ENCODE measurements around the gene LRRC36.
A peak's percentile ranks its signal among the peaks of the same experiment; 100 is the strongest.

LRRC36 gene

GRCh38 chr16:67388191-67388590, 61.6 kb downstream of the LRRC36 start:
- Histone ChIP-seq H4K20me1 (0 out of 2 replicates have a peak, but pooled peaks cover 5% of the 10 kb centered on the region), H3K9ac (no peak overlapping the region), H3K27ac (no peak overlapping the region), H3K4me3 (no peak overlapping the region), H3K36me3 (no peaks in the 10 kb centered on the region), H3K27me3 (peaks cover 26% of the 10 kb centered on the region), H3K9me3 (no peaks in the 10 kb centered on the region), H3K4me2 (no peak overlapping the region), H3K4me1 (peaks cover 15% of the 10 kb centered on the region; the same call in 1 of the 2 replicates)
- no peak for TF ChIP-seq Cebpa-rat (IDR thresholded peaks at IDR 0.05)

DNA sequence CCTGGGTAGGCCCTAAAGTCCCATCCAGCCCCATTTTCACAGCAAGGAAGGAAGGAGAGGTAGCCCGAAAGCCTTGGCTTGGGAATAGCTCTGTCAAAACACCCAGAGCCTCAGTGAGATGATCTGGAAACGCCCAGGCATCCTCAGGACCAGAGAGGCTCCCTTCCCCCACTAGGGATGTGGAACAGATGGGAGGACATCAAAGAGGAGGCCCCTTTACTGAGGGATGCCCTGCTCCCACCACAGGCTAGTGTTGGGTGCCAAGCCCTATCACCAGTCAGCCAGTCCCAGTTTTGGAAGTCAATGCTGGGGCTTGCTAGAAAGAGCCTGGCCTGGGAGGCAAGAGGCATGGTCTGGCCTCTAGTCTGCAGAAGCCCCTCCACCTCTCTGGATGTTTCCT, 62.0 kb downstream of the LRRC36 start:
- no peaks in the 10 kb centered on the region for H3K36me3 ChIP-seq
- H3K9me3 ChIP-seq, result no peaks in the 10 kb centered on the region
- no peak for TF ChIP-seq Cebpa-rat (IDR thresholded peaks at IDR 0.05)
- peaks cover 30% of the 10 kb centered on the region for H3K27me3 ChIP-seq
- H3K4me3 ChIP-seq, result no peak overlapping the region
- no peak overlapping the region for H3K9ac ChIP-seq
- no peak overlapping the region for H3K27ac ChIP-seq
- peaks cover 7% of the 10 kb centered on the region for H4K20me1 ChIP-seq
- peaks cover 16% of the 10 kb centered on the region; the same call in 1 of the 2 replicates for H3K4me1 ChIP-seq
- no peak overlapping the region for H3K4me2 ChIP-seq

- H3K4me1 ChIP-seq, result peaks cover 31% of the 10 kb centered on the region
- no peak overlapping the region for H3K9ac ChIP-seq
- peak overlapping the region; percentile 21 for H3K4me2 ChIP-seq
- H4K20me1 ChIP-seq, result peaks cover 22% of the 10 kb centered on the region
- no peaks in the 10 kb centered on the region for H3K36me3 ChIP-seq
- peaks cover 46% of the 10 kb centered on the region for H3K27me3 ChIP-seq
- no peaks in the 10 kb centered on the region for H3K9me3 ChIP-seq
- no peak overlapping the region for H3K27ac ChIP-seq
- no peak overlapping the region for H3K4me3 ChIP-seq
- no peak for TF ChIP-seq Cebpa-rat (IDR thresholded peaks at IDR 0.05)
These were observed 63.5 kb downstream of the LRRC36 start for GRCh38 chr16:67389911-67390815.

- no peak overlapping the region for H3K9ac ChIP-seq
- TF ChIP-seq Cebpa-rat (IDR thresholded peaks at IDR 0.05), result no peak
- H3K27me3 ChIP-seq, result peaks cover 53% of the 10 kb centered on the region
- H3K27ac ChIP-seq, result no peak overlapping the region
- no peak overlapping the region for H3K4me3 ChIP-seq
- no peaks in the 10 kb centered on the region for H3K36me3 ChIP-seq
- peak overlapping the region; percentile 21; the same call in 1 of the 2 replicates for H3K4me2 ChIP-seq
- peaks cover 39% of the 10 kb centered on the region for H3K4me1 ChIP-seq
- H3K9me3 ChIP-seq, result no peaks in the 10 kb centered on the region
- H4K20me1 ChIP-seq, result peaks cover 30% of the 10 kb centered on the region
These were observed 64.3 kb downstream of the LRRC36 start for GRCh38 chr16:67390816-67391423.

DNA sequence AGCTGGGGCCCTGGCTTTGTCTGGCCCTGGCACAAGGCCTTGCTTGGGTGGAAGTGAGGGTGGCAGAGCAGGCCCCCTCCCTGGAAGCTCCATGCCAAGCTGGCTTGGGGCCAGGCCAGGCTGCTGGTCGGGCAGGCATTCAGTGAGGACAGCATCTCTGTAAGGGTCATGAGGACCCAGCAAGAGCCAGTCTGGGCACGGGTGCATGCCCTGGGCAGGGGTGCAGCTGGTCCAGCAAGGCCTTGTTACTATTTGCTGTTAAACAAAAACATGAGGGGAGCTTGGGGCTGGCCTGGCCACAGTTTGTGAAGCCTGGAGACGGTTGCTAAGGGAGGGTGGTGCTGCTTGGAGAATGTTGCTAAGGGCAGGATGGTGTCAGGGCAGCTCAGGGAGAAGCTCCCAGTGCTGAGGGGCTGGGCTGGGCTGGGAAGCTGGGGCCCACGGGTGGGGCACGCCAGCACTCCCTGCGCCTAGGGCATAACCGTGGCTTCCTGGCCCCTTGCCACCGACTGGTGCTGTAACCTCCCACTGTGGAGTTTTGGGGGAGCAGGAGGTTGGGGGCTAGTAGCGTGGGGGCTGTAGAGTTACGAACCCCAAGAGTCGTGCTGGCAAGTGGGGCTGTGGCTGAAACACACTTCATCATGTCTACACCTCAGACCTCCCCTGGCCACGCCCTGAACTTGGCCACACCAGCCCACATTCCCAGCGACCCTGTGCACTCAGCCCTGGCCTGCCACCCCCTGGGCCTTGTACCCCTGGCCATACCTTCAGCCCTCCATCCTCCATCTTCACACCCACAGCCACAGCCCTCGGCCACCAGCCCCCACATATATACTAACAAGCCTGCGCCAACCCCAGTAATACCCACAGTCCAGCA, 65.0 kb downstream of the LRRC36 start:
- Histone ChIP-seq H3K9me3 (no peaks in the 10 kb centered on the region), H4K20me1 (peaks cover 32% of the 10 kb centered on the region), H3K9ac (no peak overlapping the region), H3K36me3 (no peaks in the 10 kb centered on the region), H3K27me3 (peaks cover 61% of the 10 kb centered on the region), H3K4me3 (no peak overlapping the region), H3K4me2 (no peak overlapping the region), H3K27ac (no peak overlapping the region), H3K4me1 (peaks cover 46% of the 10 kb centered on the region)
- TF ChIP-seq Cebpa-rat (IDR thresholded peaks at IDR 0.05), result no peak

- peaks cover 51% of the 10 kb centered on the region for H3K4me1 ChIP-seq
- H3K4me3 ChIP-seq, result no peak overlapping the region
- H4K20me1 ChIP-seq, result peaks cover 32% of the 10 kb centered on the region
These were observed 65.9 kb downstream of the LRRC36 start for GRCh38 chr16:67392301-67393059.

DNA sequence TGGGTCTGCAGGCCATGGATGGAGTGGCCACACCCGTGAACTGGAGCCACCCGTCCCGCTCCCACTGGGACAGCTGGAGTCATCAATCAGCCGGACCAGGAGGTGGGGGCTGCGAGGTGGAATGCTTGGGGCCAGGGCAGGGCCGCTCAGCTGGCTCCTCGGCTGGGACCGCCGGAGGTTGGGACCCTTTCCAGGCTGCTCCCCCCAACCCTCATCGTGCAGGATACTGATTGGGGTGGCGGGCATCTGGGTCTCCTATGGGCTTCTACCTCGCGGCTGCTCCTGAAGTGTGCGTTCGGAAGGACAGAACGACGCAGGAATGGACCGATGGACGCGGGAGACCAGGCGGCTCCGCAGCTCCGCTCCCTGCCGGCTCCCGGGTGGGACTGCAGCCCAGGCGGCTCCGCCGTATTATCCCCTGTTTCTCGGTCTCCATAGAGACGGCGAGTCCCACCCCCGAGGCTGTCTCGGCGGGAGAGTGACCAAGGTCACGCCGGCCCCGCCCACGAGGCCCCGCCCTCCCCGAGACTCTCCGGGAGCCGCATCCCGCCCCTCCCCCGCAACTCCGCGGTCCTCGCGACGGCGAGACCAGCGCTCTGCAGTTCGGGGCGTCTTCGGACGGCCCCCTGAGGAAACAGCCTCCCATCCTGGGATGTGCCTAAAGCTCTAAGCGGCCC, 66.6 kb downstream of the LRRC36 start, which contains the start of gene TPPP3:
Gene TPPP3, minus strand, starts transcription at position 388 of the 677 bp plus-strand sequence. CDS start 2,387 bp downstream, outside the sequence.
- peaks cover 32% of the 10 kb centered on the region for H4K20me1 ChIP-seq
- no peak within 1 kb of the TSS for H3K27ac ChIP-seq
- no peak within 1 kb of the TSS for H3K9ac ChIP-seq
- 0 out of 2 replicates have a peak within 1 kb of the TSS, but pooled peaks have one; percentile 36 for H3K4me3 ChIP-seq
- no peak for TF ChIP-seq Cebpa-rat (IDR thresholded peaks at IDR 0.05)
- H3K27me3 ChIP-seq, result peaks cover 64% of the 10 kb centered on the region
- no peaks in the 10 kb centered on the region for H3K9me3 ChIP-seq
- peak within 1 kb of the TSS; percentile 40; the same call in 1 of the 2 replicates for H3K4me2 ChIP-seq
- peaks cover 51% of the 10 kb centered on the region for H3K4me1 ChIP-seq
- no peaks in the 10 kb centered on the region for H3K36me3 ChIP-seq

More at GRCh38 chr16:67392301-67393059, 65.9 kb downstream of the LRRC36 start:
- Histone ChIP-seq H3K27me3 (peaks cover 64% of the 10 kb centered on the region), H3K36me3 (no peaks in the 10 kb centered on the region), H3K4me2 (no peak overlapping the region), H3K9ac (no peak overlapping the region), H3K27ac (no peak overlapping the region), H3K9me3 (no peaks in the 10 kb centered on the region)
- TF ChIP-seq Cebpa-rat (IDR thresholded peaks at IDR 0.05), result no peak

GRCh38 chr16:67393788-67394154, 67.2 kb downstream of the LRRC36 start:
- TF ChIP-seq Cebpa-rat (IDR thresholded peaks at IDR 0.05), result no peak
- no peak overlapping the region for H3K9ac ChIP-seq
- H3K9me3 ChIP-seq, result no peaks in the 10 kb centered on the region
- H3K4me1 ChIP-seq, result peaks cover 51% of the 10 kb centered on the region
- no peaks in the 10 kb centered on the region for H3K36me3 ChIP-seq
- no peak overlapping the region for H3K4me3 ChIP-seq
- no peak overlapping the region for H3K27ac ChIP-seq
- H3K4me2 ChIP-seq, result no peak overlapping the region
- H3K27me3 ChIP-seq, result peaks cover 64% of the 10 kb centered on the region
- peaks cover 32% of the 10 kb centered on the region for H4K20me1 ChIP-seq

Data from BLaER1 (cell line).